HL-60 (cell line): ENCODE results near the gene ITPRID1.

Source experiments
- CTCF ChIP-seq: IDR thresholded peaks from one replicate; pipeline ENCODE4 v1.5.1; 2011; ENCODE audit warnings: low read length, control low read depth, inconsistent platforms; ENCODE audit not compliant: insufficient read depth
- GABPA ChIP-seq: IDR thresholded peaks from 2 replicates; pipeline ENCODE4 v1.6.1; 2012; ENCODE audit warnings: low read depth
- POLR2AphosphoS5 ChIP-seq: IDR thresholded peaks from 2 replicates; pipeline ENCODE4 v1.6.1; 2012; ENCODE audit warnings: low read depth
- REST ChIP-seq: IDR thresholded peaks from 2 replicates; pipeline ENCODE4 v1.6.1; 2012; ENCODE audit warnings: low read depth; ENCODE audit not compliant: insufficient replicate concordance

- TF ChIP-seq REST (no peak), CTCF (no peak), GABPA (no peak), POLR2AphosphoS5 (no peak)
Measured at GRCh38 chr7:31690935-31691334, 177.0 kb downstream of the ITPRID1 start.
